HepG2 (cell line): ENCODE data around the gene FN1. TPM values are rescaled to one million over a fixed set of nuclear protein-coding genes. Genes with fewer than 3 reads are reported as not detected.

Experiments used
- AHR ChIP-seq: IDR thresholded peaks from 2 replicates; pipeline ENCODE4 v1.6.1; 2018; ENCODE audit warnings: missing genetic modification reagents, missing compliant biosample characterization
- ATF7-NPFF ChIP-seq: sonication (generic); formaldehyde crosslinking; IDR thresholded peaks from 2 replicates; pipeline ENCODE4 v1.8.1; 2023; ENCODE audit warnings: mild to moderate bottlenecking, low read depth, missing genetic modification reagents, moderate library complexity
- FOXA1 ChIP-seq, 2 experiments: fragments of 450-650 bp in 1 of 2; sonication (generic) in 1 of 2; formaldehyde crosslinking in 1 of 2; IDR thresholded peaks; 2 replicates each; pipeline versions ENCODE4 v1.4.0 to v1.6.1; 2016 to 2020; ENCODE audit warnings: missing genetic modification reagents in 1 of 2
- KLF9 ChIP-seq: IDR thresholded peaks from 2 replicates; pipeline ENCODE4 v1.6.1; 2016; ENCODE audit warnings: low read depth
- MED1 ChIP-seq: sonication (generic); formaldehyde crosslinking; IDR thresholded peaks from 2 replicates; pipeline ENCODE4 v1.4.0; 2020; ENCODE audit warnings: missing genetic modification reagents
- MXD4 ChIP-seq: IDR thresholded peaks from 2 replicates; pipeline ENCODE4 v1.6.1; 2016; ENCODE audit warnings: mild to moderate bottlenecking, missing biosample characterization, missing genetic modification reagents
- MXI1 ChIP-seq: IDR thresholded peaks from 3 replicates; pipeline ENCODE4 v1.6.1; 2012; ENCODE audit warnings: low read depth, low read length, inconsistent platforms, borderline replicate concordance
- NKX3-1 ChIP-seq: sonication (generic); formaldehyde crosslinking; IDR thresholded peaks from 2 replicates; pipeline ENCODE4 v1.5.0; 2020; ENCODE audit warnings: missing genetic modification reagents
- NR2F1 ChIP-seq, 2 experiments: fragments of 450-650 bp in 1 of 2; formaldehyde crosslinking in 1 of 2; IDR thresholded peaks; 2 replicates each; pipeline versions ENCODE4 v1.5.0 to v1.6.1; 2016 to 2020; ENCODE audit warnings: mild to moderate bottlenecking in 1 of 2, missing compliant biosample characterization in 1 of 2, missing genetic modification reagents in 1 of 2, moderate library complexity in 1 of 2
- RBM22 ChIP-seq: fragments of 200-400 bp; formaldehyde crosslinking; optimal IDR thresholded peaks from 2 replicates; pipeline ENCODE3; 2017; ENCODE audit warnings: mild to moderate bottlenecking, low read length, moderate library complexity
- SAFB2 ChIP-seq: sonication (generic); formaldehyde crosslinking; IDR thresholded peaks from 2 replicates; pipeline ENCODE4 v1.5.1; 2020; ENCODE audit warnings: missing genetic modification reagents, low read depth, mild to moderate bottlenecking, borderline replicate concordance
- SNRNP70 ChIP-seq: fragments of 200-400 bp; formaldehyde crosslinking; IDR thresholded peaks from 2 replicates; pipeline ENCODE4 v1.6.1; 2017; ENCODE audit warnings: mild to moderate bottlenecking, low read depth, low read length, moderate library complexity
- TARDBP ChIP-seq: sonication (generic); formaldehyde crosslinking; IDR thresholded peaks from 2 replicates; pipeline ENCODE4 v1.8.0; 2022; ENCODE audit warnings: mild to moderate bottlenecking, missing genetic modification reagents
- ZMYM3 ChIP-seq: sonication (generic); formaldehyde crosslinking; IDR thresholded peaks from 2 replicates; pipeline ENCODE4 v1.5.1; 2020; ENCODE audit warnings: mild to moderate bottlenecking, missing genetic modification reagents
- ZNF205 ChIP-seq: IDR thresholded peaks from 2 replicates; pipeline ENCODE4 v1.6.1; 2018; ENCODE audit warnings: missing biosample characterization, missing genetic modification reagents
- ZNF263 ChIP-seq: sonication (generic); formaldehyde crosslinking; IDR thresholded peaks from 2 replicates; pipeline ENCODE4 v1.4.0; 2020; ENCODE audit warnings: missing genetic modification reagents
- ZNF766 ChIP-seq: sonication (generic); formaldehyde crosslinking; IDR thresholded peaks from 2 replicates; pipeline ENCODE4 v1.5.0; 2020; ENCODE audit warnings: missing genetic modification reagents, borderline replicate concordance
- ZNF891 ChIP-seq: sonication (generic); formaldehyde crosslinking; IDR thresholded peaks from 2 replicates; pipeline ENCODE4 v1.5.0; 2020; ENCODE audit warnings: mild to moderate bottlenecking, missing genetic modification reagents
- polyA plus RNA-seq, 8 experiments: library from polyadenylated mRNA; depleted of rRNA in 3 of 8; stranded (reverse) in 7 of 8; unstranded in 1 of 8; fragments of >200 nt; fragmentation: Illumina TruSeq in 4 of 8; extraction: Trizol in 4 of 8; gene quantifications; 2 replicates each; pipeline versions ENCODE4 v1.2.1 to v1.2.3, GENCODE V29; 2011 to 2016; ENCODE audit warnings: low read depth in 4 of 8, missing spikeins in 1 of 8, mixed read lengths in 1 of 8; ENCODE audit not compliant: insufficient read depth in 1 of 8
- total RNA-seq, 5 experiments: library from RNA; depleted of rRNA; stranded (reverse); fragments of >200 nt; fragmentation: Illumina TruSeq; extraction: Trizol; gene quantifications; 2 replicates each; pipeline ENCODE4 v1.2.3, GENCODE V29; 2016; ENCODE audit warnings: low read depth in 1 of 5
- TF ChIP-seq, protein P1 (sequence below): sonication (generic); formaldehyde crosslinking; IDR thresholded peaks from 2 replicates; pipeline ENCODE4 v1.9.0; 2022; ENCODE audit warnings: missing genetic modification reagents, mild to moderate bottlenecking, borderline replicate concordance
- TF ChIP-seq, protein P2 (sequence below): sonication (generic); formaldehyde crosslinking; IDR thresholded peaks from 2 replicates; pipeline ENCODE4 v1.5.0; 2020; ENCODE audit warnings: missing genetic modification reagents, mild to moderate bottlenecking, borderline replicate concordance
- TF ChIP-seq, protein P3 (sequence below): sonication (generic); formaldehyde crosslinking; IDR thresholded peaks from 2 replicates; pipeline ENCODE4 v1.4.0; 2020; ENCODE audit warnings: missing genetic modification reagents
- TF ChIP-seq, protein P4 (sequence below): sonication (generic); formaldehyde crosslinking; IDR thresholded peaks from 2 replicates; pipeline ENCODE4 v1.4.0; 2020; ENCODE audit warnings: low read depth, mild to moderate bottlenecking, missing genetic modification reagents

FN1 gene
- total and polyA plus RNA-seq, 2 of the 13 experiments (the other 11 are each of a cell fraction or from before 2014, with no cell fraction given) = 1,847 to 6,471 TPM

DNA sequence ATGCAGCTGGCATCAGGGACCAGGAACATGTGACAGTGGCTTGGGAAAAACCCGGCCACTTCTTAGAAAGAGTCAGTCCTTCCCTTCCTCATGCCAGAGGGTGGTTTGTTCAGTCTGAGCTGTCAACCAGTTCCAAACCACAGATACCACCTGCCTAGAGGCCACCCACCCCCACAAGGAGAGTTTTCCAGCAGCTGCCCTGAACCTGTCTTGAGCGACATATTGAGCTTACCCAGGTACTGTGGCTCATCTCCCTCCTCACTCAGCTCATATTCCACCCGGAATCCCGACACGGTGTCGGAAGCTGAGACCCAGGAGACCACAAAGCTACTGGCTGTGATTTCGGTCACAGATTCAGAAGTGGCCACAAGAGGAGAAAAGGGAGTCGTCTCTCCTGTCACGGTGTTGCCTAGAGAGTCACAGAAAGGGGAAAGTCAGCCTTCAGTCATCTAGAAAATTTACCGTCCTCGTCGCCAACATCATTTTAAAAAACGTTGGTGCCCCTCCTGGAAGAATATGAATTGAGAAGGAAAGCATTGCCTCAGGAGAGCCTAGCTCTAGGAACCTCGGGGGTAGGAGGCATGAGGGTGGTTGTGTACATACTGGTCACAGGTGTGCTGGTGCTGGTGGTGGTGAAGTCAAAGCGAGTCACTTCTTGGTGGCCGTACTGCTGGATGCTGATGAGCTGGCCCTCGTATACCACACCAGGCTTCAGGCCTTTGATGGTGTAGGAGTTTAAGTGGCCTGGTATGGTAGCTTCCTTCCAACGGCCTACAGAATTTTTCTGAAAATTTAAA lies 26.3 kb downstream of the FN1 start (continued):
- TF ChIP-seq, protein P1, sequence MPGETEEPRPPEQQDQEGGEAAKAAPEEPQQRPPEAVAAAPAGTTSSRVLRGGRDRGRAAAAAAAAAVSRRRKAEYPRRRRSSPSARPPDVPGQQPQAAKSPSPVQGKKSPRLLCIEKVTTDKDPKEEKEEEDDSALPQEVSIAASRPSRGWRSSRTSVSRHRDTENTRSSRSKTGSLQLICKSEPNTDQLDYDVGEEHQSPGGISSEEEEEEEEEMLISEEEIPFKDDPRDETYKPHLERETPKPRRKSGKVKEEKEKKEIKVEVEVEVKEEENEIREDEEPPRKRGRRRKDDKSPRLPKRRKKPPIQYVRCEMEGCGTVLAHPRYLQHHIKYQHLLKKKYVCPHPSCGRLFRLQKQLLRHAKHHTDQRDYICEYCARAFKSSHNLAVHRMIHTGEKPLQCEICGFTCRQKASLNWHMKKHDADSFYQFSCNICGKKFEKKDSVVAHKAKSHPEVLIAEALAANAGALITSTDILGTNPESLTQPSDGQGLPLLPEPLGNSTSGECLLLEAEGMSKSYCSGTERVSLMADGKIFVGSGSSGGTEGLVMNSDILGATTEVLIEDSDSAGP = peak; percentile 41; the same call in 1 of the 2 replicates
- TF ChIP-seq ZMYM3 (CRISPR knock-in tag) = no peak
- TF ChIP-seq MED1 (CRISPR knock-in tag) = no peak
- 0 out of 2 replicates have a peak, but pooled peaks have one; percentile 24 for TF ChIP-seq TARDBP
- TF ChIP-seq, protein P2, sequence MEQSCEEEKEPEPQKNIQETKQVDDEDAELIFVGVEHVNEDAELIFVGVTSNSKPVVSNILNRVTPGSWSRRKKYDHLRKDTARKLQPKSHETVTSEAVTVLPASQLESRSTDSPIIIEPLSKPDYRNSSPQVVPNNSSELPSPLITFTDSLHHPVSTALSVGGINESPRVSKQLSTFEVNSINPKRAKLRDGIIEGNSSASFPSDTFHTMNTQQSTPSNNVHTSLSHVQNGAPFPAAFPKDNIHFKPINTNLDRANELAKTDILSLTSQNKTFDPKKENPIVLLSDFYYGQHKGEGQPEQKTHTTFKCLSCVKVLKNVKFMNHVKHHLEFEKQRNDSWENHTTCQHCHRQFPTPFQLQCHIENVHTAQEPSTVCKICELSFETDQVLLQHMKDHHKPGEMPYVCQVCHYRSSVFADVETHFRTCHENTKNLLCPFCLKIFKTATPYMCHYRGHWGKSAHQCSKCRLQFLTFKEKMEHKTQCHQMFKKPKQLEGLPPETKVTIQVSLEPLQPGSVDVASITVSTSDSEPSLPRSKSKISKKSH (CRISPR knock-in tag) = 0 out of 2 replicates have a peak, but pooled peaks have one; percentile 28
- no peak for TF ChIP-seq ZNF891
- TF ChIP-seq NR2F1 (CRISPR knock-in tag; IDR thresholded peaks at IDR 0.05) = no peak
- TF ChIP-seq AHR (CRISPR knock-in tag) = no peak
- TF ChIP-seq ZNF205 (CRISPR knock-in tag) = 0 out of 2 replicates have a peak, but pooled peaks have one; percentile 13
- no peak for TF ChIP-seq ZNF263
- TF ChIP-seq KLF9 (CRISPR knock-in tag) = no peak
- TF ChIP-seq NKX3-1 (CRISPR knock-in tag) = no peak
- TF ChIP-seq, protein P3, sequence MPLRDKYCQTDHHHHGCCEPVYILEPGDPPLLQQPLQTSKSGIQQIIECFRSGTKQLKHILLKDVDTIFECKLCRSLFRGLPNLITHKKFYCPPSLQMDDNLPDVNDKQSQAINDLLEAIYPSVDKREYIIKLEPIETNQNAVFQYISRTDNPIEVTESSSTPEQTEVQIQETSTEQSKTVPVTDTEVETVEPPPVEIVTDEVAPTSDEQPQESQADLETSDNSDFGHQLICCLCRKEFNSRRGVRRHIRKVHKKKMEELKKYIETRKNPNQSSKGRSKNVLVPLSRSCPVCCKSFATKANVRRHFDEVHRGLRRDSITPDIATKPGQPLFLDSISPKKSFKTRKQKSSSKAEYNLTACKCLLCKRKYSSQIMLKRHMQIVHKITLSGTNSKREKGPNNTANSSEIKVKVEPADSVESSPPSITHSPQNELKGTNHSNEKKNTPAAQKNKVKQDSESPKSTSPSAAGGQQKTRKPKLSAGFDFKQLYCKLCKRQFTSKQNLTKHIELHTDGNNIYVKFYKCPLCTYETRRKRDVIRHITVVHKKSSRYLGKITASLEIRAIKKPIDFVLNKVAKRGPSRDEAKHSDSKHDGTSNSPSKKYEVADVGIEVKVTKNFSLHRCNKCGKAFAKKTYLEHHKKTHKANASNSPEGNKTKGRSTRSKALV (CRISPR knock-in tag) = 0 out of 2 replicates have a peak, but pooled peaks have one; percentile 25
- TF ChIP-seq ATF7-NPFF (CRISPR knock-in tag) = peak; percentile 72; the same call in 1 of the 2 replicates
- no peak for TF ChIP-seq SNRNP70
- 0 out of 2 replicates have a peak, but pooled peaks have one; percentile 40 for TF ChIP-seq SAFB2 (CRISPR knock-in tag)
- TF ChIP-seq RBM22 = peak; percentile 84
- TF ChIP-seq, protein P4, sequence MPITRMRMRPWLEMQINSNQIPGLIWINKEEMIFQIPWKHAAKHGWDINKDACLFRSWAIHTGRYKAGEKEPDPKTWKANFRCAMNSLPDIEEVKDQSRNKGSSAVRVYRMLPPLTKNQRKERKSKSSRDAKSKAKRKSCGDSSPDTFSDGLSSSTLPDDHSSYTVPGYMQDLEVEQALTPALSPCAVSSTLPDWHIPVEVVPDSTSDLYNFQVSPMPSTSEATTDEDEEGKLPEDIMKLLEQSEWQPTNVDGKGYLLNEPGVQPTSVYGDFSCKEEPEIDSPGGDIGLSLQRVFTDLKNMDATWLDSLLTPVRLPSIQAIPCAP (CRISPR knock-in tag) = no peak
- TF ChIP-seq FOXA1 (IDR thresholded peaks at IDR 0.05) = no peak
- peak; percentile 43; the same call in 1 of the 2 replicates for TF ChIP-seq FOXA1 (CRISPR knock-in tag; IDR thresholded peaks at IDR 0.05)
- TF ChIP-seq ZNF766 (CRISPR knock-in tag) = 0 out of 2 replicates have a peak, but pooled peaks have one; percentile 12
- TF ChIP-seq MXD4 = no peak
- TF ChIP-seq MXI1 = no peak
